Hematopoietic multipotent progenitor cell treated with erythropoietin and hydrocortisone succinate and interleukin-3 and kit ligand, for 15 days (in vitro differentiated cells): ENCODE measurements around the gene MYOM1.
"Not testable (repeated sequence)": the region's sequence is repeated elsewhere in the genome, so short reads cannot be mapped to it uniquely, and the experiment has no call there.

Experiments used
- DNase-seq: peaks from one replicate; pipeline ENCODE4 v3.0.0-alpha.2; 2015; ENCODE audit warnings: low spot score

Gene MYOM1

GRCh38 chr18:3083766-3084165 is 136.0 kb downstream of the MYOM1 start:
- no peak for DNase-seq

GRCh38 chr18:3081584-3081991 is 138.2 kb downstream of the MYOM1 start:
- DNase-seq = no peak

GRCh38 chr18:3079653-3080052 is 140.1 kb downstream of the MYOM1 start:
- no peak for DNase-seq

- DNase-seq = no peak
Measured at GRCh38 chr18:3075491-3075890, 144.3 kb downstream of the MYOM1 start.

GRCh38 chr18:3074087-3074486 is 145.7 kb downstream of the MYOM1 start:
- no peak for DNase-seq

GRCh38 chr18:3073353-3073752 is 146.4 kb downstream of the MYOM1 start:
- not testable (repeated sequence) for DNase-seq

GRCh38 chr18:3071676-3072075 is 148.1 kb downstream of the MYOM1 start:
- no peak for DNase-seq

GRCh38 chr18:3069671-3070433 is 149.9 kb downstream of the MYOM1 start:
- no peak for DNase-seq

GRCh38 chr18:3067722-3068121 is 152.0 kb downstream of the MYOM1 start:
- DNase-seq = no peak

- no peak for DNase-seq
Measured at GRCh38 chr18:3067165-3067661, 152.6 kb downstream of the MYOM1 start.

- DNase-seq = no peak
Measured at GRCh38 chr18:3066341-3067110, 153.2 kb downstream of the MYOM1 start.

- not testable (repeated sequence) for DNase-seq
Measured at GRCh38 chr18:3063766-3064165, 156.0 kb downstream of the MYOM1 start.

- peak; percentile 63 for DNase-seq
Measured at GRCh38 chr18:3062798-3063680, 156.7 kb downstream of the MYOM1 start.

GRCh38 chr18:3061581-3062312 is 158.0 kb downstream of the MYOM1 start:
- DNase-seq = no peak

GRCh38 chr18:3060667-3061580 is 158.8 kb downstream of the MYOM1 start:
- DNase-seq = no peak

GRCh38 chr18:3059272-3059671 is 160.5 kb downstream of the MYOM1 start:
- no peak for DNase-seq

GRCh38 chr18:3058328-3059191 is 161.2 kb downstream of the MYOM1 start:
- no peak for DNase-seq

- DNase-seq = no peak
Measured at GRCh38 chr18:3057526-3057925, 162.2 kb downstream of the MYOM1 start.

- no peak for DNase-seq
Measured at GRCh38 chr18:3056311-3056710, 163.5 kb downstream of the MYOM1 start.
